Ureter (tissue), 1 donor: ENCODE results near the gene C6orf141. TPM values are rescaled to one million over a fixed set of nuclear protein-coding genes. Genes with fewer than 3 reads are reported as not detected.
"Not testable (repeated sequence)": the region's sequence is repeated elsewhere in the genome, so short reads cannot be mapped to it uniquely, and the experiment has no call there.

ENCODE experiments used
- DNase-seq: peaks from one replicate; pipeline ENCODE4 v3.0.0-alpha.2; 2020; ENCODE audit warnings: low spot score
- total RNA-seq: library from RNA; stranded (reverse); gene quantifications from one replicate; pipeline ENCODE4 v1.2.4, GENCODE V29; 2023
- donor health status: DM: yes; HTN: yes; CAD: no.

The C6orf141 gene
- total RNA-seq, 1 donor from 2014 or later, result 1.6 TPM

DNA sequence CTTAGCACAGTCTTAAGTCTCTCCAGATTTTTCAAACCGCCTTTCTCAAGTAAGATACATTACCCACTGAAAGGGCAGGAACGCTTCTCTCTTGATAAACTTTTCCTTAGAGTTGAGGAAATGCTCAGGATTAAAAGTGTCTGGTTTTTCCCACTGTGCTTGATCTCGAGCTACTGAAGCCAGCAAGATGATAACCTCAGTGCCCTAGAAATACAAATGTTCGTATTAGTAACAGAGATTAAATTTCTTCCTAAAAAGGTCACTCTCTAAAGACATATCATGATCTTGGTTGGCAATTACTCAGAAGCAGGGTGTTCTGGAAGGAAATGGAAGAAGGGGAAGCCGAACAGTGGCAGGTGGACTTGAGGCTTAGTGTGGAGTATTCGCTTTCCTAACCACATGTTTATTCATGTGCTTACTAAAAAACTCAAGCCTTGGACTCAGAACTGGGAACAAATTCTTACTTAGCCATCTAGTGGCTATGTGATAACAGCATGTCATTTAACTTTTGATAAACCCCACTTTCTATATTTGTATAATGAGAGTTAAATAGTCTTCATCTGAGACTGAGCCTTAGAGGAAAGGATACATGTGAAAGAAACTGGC lies 20.1 kb downstream of the C6orf141 start:
- DNase-seq, result no peak

DNA sequence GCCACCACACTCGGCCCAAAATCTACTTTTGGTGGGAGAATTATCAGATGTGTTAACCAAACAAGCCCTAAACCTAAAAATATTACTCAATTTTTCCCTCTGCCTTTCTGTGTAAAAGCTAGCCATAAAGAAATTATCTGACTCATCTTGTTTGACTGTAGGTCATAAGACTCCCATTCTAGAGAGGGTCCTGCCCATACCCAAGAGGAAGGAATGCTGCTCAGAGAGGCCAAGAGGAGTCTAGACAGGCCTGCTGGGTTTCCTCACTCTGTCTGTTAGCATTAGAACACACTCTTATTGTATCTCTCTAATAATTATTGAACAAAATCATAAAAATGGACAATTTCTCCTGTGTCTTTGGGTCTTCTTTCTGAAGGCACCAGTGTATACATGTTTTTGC lies 26.1 kb downstream of the C6orf141 start:
- DNase-seq, result no peak

DNA sequence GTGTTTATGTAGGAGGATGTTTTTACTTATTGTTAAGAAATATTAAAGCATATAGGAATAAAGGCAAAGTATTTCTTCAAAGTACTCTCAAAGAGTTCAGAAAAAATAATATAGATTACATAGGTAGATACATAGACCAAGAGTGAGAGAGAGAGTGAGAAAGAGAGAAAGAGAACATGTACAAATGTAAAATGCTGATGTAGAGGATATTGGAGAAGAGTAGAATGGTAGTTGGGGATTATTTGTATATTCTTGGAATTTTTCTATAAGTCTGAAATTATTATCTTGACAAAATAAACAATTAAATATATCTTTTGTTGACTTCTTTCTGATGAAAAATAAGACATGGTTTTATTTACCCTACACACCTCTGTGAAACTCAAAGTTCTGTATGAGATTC lies 29.2 kb downstream of the C6orf141 start:
- DNase-seq, result no peak

- no peak for DNase-seq
Measured at GRCh38 chr6:49582529-49582928, 32.1 kb downstream of the C6orf141 start.

- DNase-seq, result not testable (repeated sequence)
Measured at GRCh38 chr6:49587262-49587661, 36.8 kb downstream of the C6orf141 start.

Other genes starting within 250 kb of the C6orf141 start
- gene MMUT, start 87.4 kb upstream of the C6orf141 start, total RNA-seq, result 24.4 TPM
- 3.5 TPM for gene CENPQ, start 87.3 kb upstream of the C6orf141 start, total RNA-seq
- gene GLYATL3, start 50.7 kb upstream of the C6orf141 start, total RNA-seq, result not detected
- gene RHAG, start 86.2 kb downstream of the C6orf141 start, total RNA-seq, result not detected
- 0.60 TPM for gene CRISP2, start 162.9 kb downstream of the C6orf141 start, total RNA-seq
- 117 TPM for gene CRISP3, start 193.7 kb downstream of the C6orf141 start, total RNA-seq
- 0.23 TPM for gene PGK2, start 236.6 kb downstream of the C6orf141 start, total RNA-seq